Neural cell (in vitro differentiated cells): Measurements from ENCODE around the gene PDE6A.

Experiments used
- CTCF ChIP-seq: fragments of 450-650 bp; IDR thresholded peaks from 2 replicates; pipeline ENCODE4 v1.5.1; 2014; ENCODE audit warnings: antibody characterized with exemption, mild to moderate bottlenecking, moderate library complexity; ENCODE audit not compliant: poor library complexity, severe bottlenecking
- EP300 ChIP-seq: fragments of 450-650 bp; conservative IDR thresholded peaks from 2 replicates; pipeline ENCODE4 v1.6.1; 2014; ENCODE audit warnings: antibody characterized with exemption, mild to moderate bottlenecking, moderate library complexity; ENCODE audit not compliant: poor library complexity, severe bottlenecking
- EZH2 ChIP-seq: fragments of 200-600, 300-800 bp; shearing (Covaris generic), sonication (generic); IDR thresholded peaks from 2 replicates; pipeline ENCODE4 v1.6.1; 2014; ENCODE audit warnings: antibody characterized with exemption, low read length, borderline replicate concordance, mild to moderate bottlenecking; ENCODE audit not compliant: insufficient read depth, poor library complexity, severe bottlenecking
- POLR2AphosphoS5 ChIP-seq: IDR thresholded peaks from 2 replicates; pipeline ENCODE4 v1.6.1; 2012
- RAD21 ChIP-seq: fragments of 450-650 bp; conservative IDR thresholded peaks from 2 replicates; pipeline ENCODE4 v1.6.1; 2014; ENCODE audit warnings: antibody characterized with exemption, mild to moderate bottlenecking, moderate library complexity
- TF ChIP-seq, protein P1 (sequence below): IDR thresholded peaks from 2 replicates; pipeline ENCODE4 v1.6.1; 2012; ENCODE audit warnings: borderline replicate concordance

DNA sequence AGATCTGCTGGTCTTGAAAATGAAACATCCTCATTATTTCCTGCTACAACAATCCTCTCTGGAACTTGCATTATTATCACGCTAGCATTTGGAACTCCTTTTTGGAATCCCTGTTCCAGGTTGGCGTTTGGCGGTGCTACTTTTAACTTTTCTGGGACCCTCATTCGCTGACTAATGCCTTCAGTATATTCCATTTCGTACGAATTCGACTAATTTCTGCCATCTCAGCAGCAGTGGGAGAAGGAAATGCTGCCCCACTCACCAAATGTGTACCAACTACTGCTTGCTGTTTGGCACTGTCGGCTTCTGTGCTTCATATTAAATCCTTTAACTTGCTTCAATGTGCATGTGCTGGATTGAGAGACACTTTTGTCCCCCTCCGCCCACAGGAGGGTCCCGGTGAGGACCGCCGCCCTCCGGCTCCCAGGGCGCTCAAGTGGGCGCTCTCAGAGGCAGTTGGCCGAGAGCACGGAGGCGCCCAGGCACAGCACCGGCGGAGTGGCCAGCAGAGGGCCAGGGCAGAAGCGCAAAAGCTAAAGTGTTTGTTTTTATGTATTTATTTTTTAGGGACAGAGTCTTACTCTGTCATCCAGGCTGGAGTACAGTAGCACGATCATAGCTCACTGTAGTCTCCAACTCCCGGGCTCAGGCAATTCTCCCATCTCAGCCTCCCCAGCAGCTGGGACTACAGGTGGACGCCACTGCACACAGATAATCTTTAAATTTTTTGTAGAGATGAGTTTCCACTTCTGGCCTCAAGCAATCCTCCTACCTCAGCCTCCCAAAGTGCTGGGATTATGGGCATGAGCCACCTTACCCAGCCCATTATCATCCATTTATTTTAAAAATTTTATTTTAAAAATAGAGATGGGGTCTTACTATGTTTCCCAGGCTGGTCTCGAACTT lies 11.9 kb downstream of the PDE6A start:
- TF ChIP-seq POLR2AphosphoS5 (no peak), EZH2 (no peak), CTCF (no peak), EP300 (no peak), RAD21 (no peak)
- TF ChIP-seq, protein P1, sequence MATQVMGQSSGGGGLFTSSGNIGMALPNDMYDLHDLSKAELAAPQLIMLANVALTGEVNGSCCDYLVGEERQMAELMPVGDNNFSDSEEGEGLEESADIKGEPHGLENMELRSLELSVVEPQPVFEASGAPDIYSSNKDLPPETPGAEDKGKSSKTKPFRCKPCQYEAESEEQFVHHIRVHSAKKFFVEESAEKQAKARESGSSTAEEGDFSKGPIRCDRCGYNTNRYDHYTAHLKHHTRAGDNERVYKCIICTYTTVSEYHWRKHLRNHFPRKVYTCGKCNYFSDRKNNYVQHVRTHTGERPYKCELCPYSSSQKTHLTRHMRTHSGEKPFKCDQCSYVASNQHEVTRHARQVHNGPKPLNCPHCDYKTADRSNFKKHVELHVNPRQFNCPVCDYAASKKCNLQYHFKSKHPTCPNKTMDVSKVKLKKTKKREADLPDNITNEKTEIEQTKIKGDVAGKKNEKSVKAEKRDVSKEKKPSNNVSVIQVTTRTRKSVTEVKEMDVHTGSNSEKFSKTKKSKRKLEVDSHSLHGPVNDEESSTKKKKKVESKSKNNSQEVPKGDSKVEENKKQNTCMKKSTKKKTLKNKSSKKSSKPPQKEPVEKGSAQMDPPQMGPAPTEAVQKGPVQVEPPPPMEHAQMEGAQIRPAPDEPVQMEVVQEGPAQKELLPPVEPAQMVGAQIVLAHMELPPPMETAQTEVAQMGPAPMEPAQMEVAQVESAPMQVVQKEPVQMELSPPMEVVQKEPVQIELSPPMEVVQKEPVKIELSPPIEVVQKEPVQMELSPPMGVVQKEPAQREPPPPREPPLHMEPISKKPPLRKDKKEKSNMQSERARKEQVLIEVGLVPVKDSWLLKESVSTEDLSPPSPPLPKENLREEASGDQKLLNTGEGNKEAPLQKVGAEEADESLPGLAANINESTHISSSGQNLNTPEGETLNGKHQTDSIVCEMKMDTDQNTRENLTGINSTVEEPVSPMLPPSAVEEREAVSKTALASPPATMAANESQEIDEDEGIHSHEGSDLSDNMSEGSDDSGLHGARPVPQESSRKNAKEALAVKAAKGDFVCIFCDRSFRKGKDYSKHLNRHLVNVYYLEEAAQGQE, result no peak
